HEK293 (cell line): ENCODE data around the gene KIAA0319L.

Source experiments
- FEZF1 ChIP-seq: fragments of 450-650 bp; formaldehyde crosslinking; IDR thresholded peaks from 2 replicates; pipeline ENCODE4 v1.5.1; 2016; ENCODE audit warnings: missing biosample characterization, missing genetic modification characterization
- GLI2 ChIP-seq: fragments of 450-650 bp; formaldehyde crosslinking; IDR thresholded peaks from 2 replicates; pipeline ENCODE4; 2017; ENCODE audit warnings: missing biosample characterization, missing genetic modification characterization, low read depth, borderline replicate concordance
- GLI4 ChIP-seq: fragments of 450-650 bp; formaldehyde crosslinking; IDR thresholded peaks from 2 replicates; pipeline ENCODE4 v1.5.1; 2016; ENCODE audit warnings: missing biosample characterization, missing genetic modification characterization
- GLIS2 ChIP-seq: fragments of 450-650 bp; formaldehyde crosslinking; IDR thresholded peaks from 2 replicates; pipeline ENCODE4 v1.5.1; 2016; ENCODE audit warnings: missing biosample characterization, missing genetic modification characterization
- IKZF3 ChIP-seq: fragments of 450-650 bp; IDR thresholded peaks from 2 replicates; pipeline ENCODE4 v1.5.0; 2018; ENCODE audit warnings: missing biosample characterization, mild to moderate bottlenecking, missing genetic modification characterization, moderate library complexity
- KLF9 ChIP-seq: fragments of 450-650 bp; formaldehyde crosslinking; IDR thresholded peaks from 2 replicates; pipeline ENCODE4 v1.5.1; 2016; ENCODE audit warnings: missing biosample characterization, missing genetic modification characterization, low read depth
- MZF1 ChIP-seq: fragments of 450-650 bp; formaldehyde crosslinking; IDR thresholded peaks from 2 replicates; pipeline ENCODE4 v1.5.1; 2017; ENCODE audit warnings: missing biosample characterization, missing genetic modification characterization, borderline replicate concordance
- SETDB1 ChIP-seq: IDR thresholded peaks from one replicate; pipeline ENCODE4 v1.6.1; 2017; ENCODE audit warnings: mild to moderate bottlenecking, low read length, moderate library complexity, mixed read lengths; ENCODE audit not compliant: insufficient read length
- ZBTB1 ChIP-seq: fragments of 450-650 bp; formaldehyde crosslinking; IDR thresholded peaks from 2 replicates; pipeline ENCODE4 v1.5.1; 2016; ENCODE audit warnings: missing biosample characterization, missing genetic modification characterization
- ZFP3 ChIP-seq: fragments of 450-650 bp; formaldehyde crosslinking; IDR thresholded peaks from 2 replicates; pipeline ENCODE4 v1.5.1; 2016; ENCODE audit warnings: low read depth, missing biosample characterization, missing genetic modification characterization
- ZFP69B ChIP-seq: fragments of 450-650 bp; formaldehyde crosslinking; IDR thresholded peaks from 2 replicates; pipeline ENCODE4 v1.5.1; 2016; ENCODE audit warnings: missing biosample characterization, missing genetic modification characterization
- ZIC2 ChIP-seq: fragments of 450-650 bp; formaldehyde crosslinking; IDR thresholded peaks from 2 replicates; pipeline ENCODE4 v1.5.1; 2016; ENCODE audit warnings: missing biosample characterization, missing genetic modification characterization
- ZNF112 ChIP-seq: fragments of 450-650 bp; formaldehyde crosslinking; IDR thresholded peaks from 2 replicates; pipeline ENCODE4 v1.5.0; 2017; ENCODE audit warnings: missing biosample characterization, missing genetic modification characterization
- ZNF140 ChIP-seq: fragments of 450-650 bp; formaldehyde crosslinking; IDR thresholded peaks from 2 replicates; pipeline ENCODE4 v1.5.1; 2016; ENCODE audit warnings: missing biosample characterization, missing genetic modification characterization
- ZNF146 ChIP-seq: fragments of 450-650 bp; formaldehyde crosslinking; IDR thresholded peaks from 2 replicates; pipeline ENCODE4 v1.5.1; 2016; ENCODE audit warnings: missing biosample characterization, missing genetic modification characterization
- ZNF155 ChIP-seq: fragments of 450-650 bp; formaldehyde crosslinking; IDR thresholded peaks from 2 replicates; pipeline ENCODE4 v1.5.1; 2016; ENCODE audit warnings: missing biosample characterization, missing genetic modification characterization
- ZNF19 ChIP-seq: fragments of 450-650 bp; formaldehyde crosslinking; IDR thresholded peaks from 2 replicates; pipeline ENCODE4; 2016; ENCODE audit warnings: missing biosample characterization, missing genetic modification characterization, low read depth
- ZNF311 ChIP-seq: fragments of 450-650 bp; formaldehyde crosslinking; IDR thresholded peaks from 2 replicates; pipeline ENCODE4 v1.5.1; 2017; ENCODE audit warnings: missing biosample characterization, missing genetic modification characterization, borderline replicate concordance
- ZNF324 ChIP-seq: fragments of 450-650 bp; formaldehyde crosslinking; IDR thresholded peaks from 2 replicates; pipeline ENCODE4 v1.5.1; 2016; ENCODE audit warnings: missing biosample characterization, missing genetic modification characterization
- ZNF394 ChIP-seq: fragments of 450-650 bp; formaldehyde crosslinking; IDR thresholded peaks from 2 replicates; pipeline ENCODE4 v1.5.1; 2016; ENCODE audit warnings: missing biosample characterization, missing genetic modification characterization, mild to moderate bottlenecking, moderate library complexity, borderline replicate concordance
- ZNF404 ChIP-seq: fragments of 450-650 bp; formaldehyde crosslinking; IDR thresholded peaks from 2 replicates; pipeline ENCODE4 v1.5.1; 2017; ENCODE audit warnings: missing biosample characterization, missing genetic modification characterization
- ZNF514 ChIP-seq: fragments of 450-650 bp; formaldehyde crosslinking; IDR thresholded peaks from 2 replicates; pipeline ENCODE4 v1.5.1; 2016; ENCODE audit warnings: missing biosample characterization, missing genetic modification characterization
- ZNF549 ChIP-seq: fragments of 450-650 bp; IDR thresholded peaks from 2 replicates; pipeline ENCODE4 v1.5.1; 2018; ENCODE audit warnings: missing biosample characterization, missing genetic modification characterization, mild to moderate bottlenecking, inconsistent platforms, moderate library complexity
- ZNF830 ChIP-seq: fragments of 450-650 bp; IDR thresholded peaks from 2 replicates; pipeline ENCODE4 v1.5.0; 2018; ENCODE audit warnings: missing biosample characterization, missing genetic modification characterization, low read depth, mild to moderate bottlenecking, moderate library complexity
- ZNF837 ChIP-seq: fragments of 450-650 bp; formaldehyde crosslinking; IDR thresholded peaks from 2 replicates; pipeline ENCODE4 v1.5.1; 2016; ENCODE audit warnings: missing biosample characterization, missing genetic modification characterization
- ZNF843 ChIP-seq: fragments of 450-650 bp; formaldehyde crosslinking; IDR thresholded peaks from 2 replicates; pipeline ENCODE4 v1.5.1; 2016; ENCODE audit warnings: missing biosample characterization, missing genetic modification characterization
- TF ChIP-seq, protein P1 (sequence below): fragments of 450-650 bp; formaldehyde crosslinking; IDR thresholded peaks from 2 replicates; pipeline ENCODE4 v1.5.1; 2016; ENCODE audit warnings: missing biosample characterization, missing genetic modification characterization
- TF ChIP-seq, protein P2 (sequence below): fragments of 450-650 bp; formaldehyde crosslinking; IDR thresholded peaks from 2 replicates; pipeline ENCODE4 v1.5.1; 2016; ENCODE audit warnings: missing biosample characterization, missing genetic modification characterization
- TF ChIP-seq, protein P3 (sequence below): fragments of 450-650 bp; formaldehyde crosslinking; IDR thresholded peaks from 2 replicates; pipeline ENCODE4 v1.5.1; 2017; ENCODE audit warnings: missing biosample characterization, missing genetic modification characterization
- TF ChIP-seq, protein P4 (sequence below): fragments of 450-650 bp; formaldehyde crosslinking; IDR thresholded peaks from 2 replicates; pipeline ENCODE4 v1.5.1; 2016; ENCODE audit warnings: missing biosample characterization, missing genetic modification characterization
- TF ChIP-seq, protein P5 (sequence below): fragments of 450-650 bp; formaldehyde crosslinking; optimal IDR thresholded peaks from 2 replicates; pipeline ENCODE3; 2016; ENCODE audit warnings: missing biosample characterization, mild to moderate bottlenecking, missing genetic modification characterization
- TF ChIP-seq, protein P6 (sequence below): sonication (generic); formaldehyde crosslinking; IDR thresholded peaks from 2 replicates; pipeline ENCODE4 v1.8.1; 2022; ENCODE audit warnings: mild to moderate bottlenecking, moderate library complexity, missing genetic modification reagents

The KIAA0319L gene

DNA sequence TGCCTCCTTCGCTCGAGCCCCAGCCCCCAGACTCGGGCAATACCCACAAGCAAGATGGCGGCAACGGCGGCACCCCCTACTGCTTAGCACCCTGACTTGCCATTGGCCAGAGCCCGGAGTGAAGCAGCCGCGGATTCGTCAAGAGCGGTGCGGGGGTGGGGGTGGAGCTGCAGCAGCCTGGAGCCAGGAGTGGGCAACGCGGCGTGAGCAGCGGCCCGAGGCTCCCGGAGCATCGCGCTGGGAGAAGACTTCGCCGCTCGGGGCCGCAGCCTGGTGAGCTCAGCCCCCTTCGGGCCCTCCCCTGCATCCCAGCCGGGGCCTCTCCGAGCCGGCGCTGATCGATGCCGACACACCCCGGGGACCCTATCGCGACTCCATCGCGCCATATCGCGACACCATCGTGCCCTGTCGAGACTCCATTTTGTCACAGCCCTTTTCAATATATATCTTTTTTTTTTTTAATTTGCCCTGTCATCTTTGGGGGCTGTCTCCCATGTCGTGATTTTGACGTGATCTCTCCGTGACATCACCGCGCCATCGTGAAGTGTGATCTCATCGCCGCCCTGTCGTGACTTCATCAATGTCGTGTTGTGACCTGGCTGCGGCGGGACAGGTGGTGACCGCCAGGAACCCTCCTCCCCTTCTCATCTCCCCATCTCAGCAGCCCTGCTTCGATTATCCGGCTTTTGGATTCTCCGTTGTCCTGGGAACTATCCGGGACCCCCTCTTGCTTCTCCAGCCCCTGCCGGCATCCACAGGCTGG, 589 bp upstream of the KIAA0319L start, which contains the start of gene NCDN (continued):
- TF ChIP-seq ZNF19 (tag by site-specific recombination) (no peak), KLF9 (tag by site-specific recombination) (peak; percentile 91), ZNF311 (no peak), SETDB1 (no peak), ZNF155 (tag by site-specific recombination) (no peak), GLI4 (0 out of 2 replicates have a peak, but pooled peaks have one; percentile 64), ZNF837 (tag by site-specific recombination) (no peak), ZBTB1 (peak; percentile 81; the same call in 1 of the 2 replicates), ZFP3 (tag by site-specific recombination) (no peak), ZNF140 (tag by site-specific recombination) (no peak), MZF1 (tag by site-specific recombination) (peak; percentile 22; the same call in 1 of the 2 replicates), IKZF3 (tag by site-specific recombination) (peak; percentile 63; the same call in 1 of the 2 replicates), ZNF404 (tag by site-specific recombination) (no peak), ZIC2 (tag by site-specific recombination) (peak; percentile 96), GLI2 (tag by site-specific recombination) (no peak), ZNF324 (tag by site-specific recombination) (peak; percentile 92), ZNF514 (tag by site-specific recombination) (no peak), ZNF843 (tag by site-specific recombination) (peak; percentile 51), ZNF112 (tag by site-specific recombination) (no peak), ZFP69B (tag by site-specific recombination) (no peak; the same call in 1 of the 2 replicates), GLIS2 (tag by site-specific recombination) (peak; percentile 98), FEZF1 (peak; percentile 68), ZNF146 (tag by site-specific recombination) (no peak), ZNF549 (tag by site-specific recombination) (no peak), ZNF830 (tag by site-specific recombination) (no peak), ZNF394 (tag by site-specific recombination) (peak; percentile 80; the same call in 1 of the 2 replicates)
- TF ChIP-seq, protein P1, sequence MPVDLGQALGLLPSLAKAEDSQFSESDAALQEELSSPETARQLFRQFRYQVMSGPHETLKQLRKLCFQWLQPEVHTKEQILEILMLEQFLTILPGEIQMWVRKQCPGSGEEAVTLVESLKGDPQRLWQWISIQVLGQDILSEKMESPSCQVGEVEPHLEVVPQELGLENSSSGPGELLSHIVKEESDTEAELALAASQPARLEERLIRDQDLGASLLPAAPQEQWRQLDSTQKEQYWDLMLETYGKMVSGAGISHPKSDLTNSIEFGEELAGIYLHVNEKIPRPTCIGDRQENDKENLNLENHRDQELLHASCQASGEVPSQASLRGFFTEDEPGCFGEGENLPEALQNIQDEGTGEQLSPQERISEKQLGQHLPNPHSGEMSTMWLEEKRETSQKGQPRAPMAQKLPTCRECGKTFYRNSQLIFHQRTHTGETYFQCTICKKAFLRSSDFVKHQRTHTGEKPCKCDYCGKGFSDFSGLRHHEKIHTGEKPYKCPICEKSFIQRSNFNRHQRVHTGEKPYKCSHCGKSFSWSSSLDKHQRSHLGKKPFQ: peak; percentile 70; the same call in 1 of the 2 replicates
- TF ChIP-seq, protein P2, sequence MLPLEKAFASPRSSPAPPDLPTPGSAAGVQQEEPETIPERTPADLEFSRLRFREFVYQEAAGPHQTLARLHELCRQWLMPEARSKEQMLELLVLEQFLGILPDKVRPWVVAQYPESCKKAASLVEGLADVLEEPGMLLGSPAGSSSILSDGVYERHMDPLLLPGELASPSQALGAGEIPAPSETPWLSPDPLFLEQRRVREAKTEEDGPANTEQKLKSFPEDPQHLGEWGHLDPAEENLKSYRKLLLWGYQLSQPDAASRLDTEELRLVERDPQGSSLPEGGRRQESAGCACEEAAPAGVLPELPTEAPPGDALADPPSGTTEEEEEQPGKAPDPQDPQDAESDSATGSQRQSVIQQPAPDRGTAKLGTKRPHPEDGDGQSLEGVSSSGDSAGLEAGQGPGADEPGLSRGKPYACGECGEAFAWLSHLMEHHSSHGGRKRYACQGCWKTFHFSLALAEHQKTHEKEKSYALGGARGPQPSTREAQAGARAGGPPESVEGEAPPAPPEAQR (tag by site-specific recombination): no peak
- TF ChIP-seq, protein P3, sequence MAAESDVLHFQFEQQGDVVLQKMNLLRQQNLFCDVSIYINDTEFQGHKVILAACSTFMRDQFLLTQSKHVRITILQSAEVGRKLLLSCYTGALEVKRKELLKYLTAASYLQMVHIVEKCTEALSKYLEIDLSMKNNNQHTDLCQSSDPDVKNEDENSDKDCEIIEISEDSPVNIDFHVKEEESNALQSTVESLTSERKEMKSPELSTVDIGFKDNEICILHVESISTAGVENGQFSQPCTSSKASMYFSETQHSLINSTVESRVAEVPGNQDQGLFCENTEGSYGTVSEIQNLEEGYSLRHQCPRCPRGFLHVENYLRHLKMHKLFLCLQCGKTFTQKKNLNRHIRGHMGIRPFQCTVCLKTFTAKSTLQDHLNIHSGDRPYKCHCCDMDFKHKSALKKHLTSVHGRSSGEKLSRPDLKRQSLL: peak; percentile 90
- TF ChIP-seq, protein P4, sequence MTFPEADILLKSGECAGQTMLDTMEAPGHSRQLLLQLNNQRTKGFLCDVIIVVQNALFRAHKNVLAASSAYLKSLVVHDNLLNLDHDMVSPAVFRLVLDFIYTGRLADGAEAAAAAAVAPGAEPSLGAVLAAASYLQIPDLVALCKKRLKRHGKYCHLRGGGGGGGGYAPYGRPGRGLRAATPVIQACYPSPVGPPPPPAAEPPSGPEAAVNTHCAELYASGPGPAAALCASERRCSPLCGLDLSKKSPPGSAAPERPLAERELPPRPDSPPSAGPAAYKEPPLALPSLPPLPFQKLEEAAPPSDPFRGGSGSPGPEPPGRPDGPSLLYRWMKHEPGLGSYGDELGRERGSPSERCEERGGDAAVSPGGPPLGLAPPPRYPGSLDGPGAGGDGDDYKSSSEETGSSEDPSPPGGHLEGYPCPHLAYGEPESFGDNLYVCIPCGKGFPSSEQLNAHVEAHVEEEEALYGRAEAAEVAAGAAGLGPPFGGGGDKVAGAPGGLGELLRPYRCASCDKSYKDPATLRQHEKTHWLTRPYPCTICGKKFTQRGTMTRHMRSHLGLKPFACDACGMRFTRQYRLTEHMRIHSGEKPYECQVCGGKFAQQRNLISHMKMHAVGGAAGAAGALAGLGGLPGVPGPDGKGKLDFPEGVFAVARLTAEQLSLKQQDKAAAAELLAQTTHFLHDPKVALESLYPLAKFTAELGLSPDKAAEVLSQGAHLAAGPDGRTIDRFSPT (tag by site-specific recombination): peak; percentile 87
- TF ChIP-seq, protein P5, sequence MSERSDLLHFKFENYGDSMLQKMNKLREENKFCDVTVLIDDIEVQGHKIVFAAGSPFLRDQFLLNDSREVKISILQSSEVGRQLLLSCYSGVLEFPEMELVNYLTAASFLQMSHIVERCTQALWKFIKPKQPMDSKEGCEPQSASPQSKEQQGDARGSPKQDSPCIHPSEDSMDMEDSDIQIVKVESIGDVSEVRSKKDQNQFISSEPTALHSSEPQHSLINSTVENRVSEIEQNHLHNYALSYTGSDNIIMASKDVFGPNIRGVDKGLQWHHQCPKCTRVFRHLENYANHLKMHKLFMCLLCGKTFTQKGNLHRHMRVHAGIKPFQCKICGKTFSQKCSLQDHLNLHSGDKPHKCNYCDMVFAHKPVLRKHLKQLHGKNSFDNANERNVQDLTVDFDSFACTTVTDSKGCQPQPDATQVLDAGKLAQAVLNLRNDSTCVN (tag by site-specific recombination): peak; percentile 60
- TF ChIP-seq, protein P6, sequence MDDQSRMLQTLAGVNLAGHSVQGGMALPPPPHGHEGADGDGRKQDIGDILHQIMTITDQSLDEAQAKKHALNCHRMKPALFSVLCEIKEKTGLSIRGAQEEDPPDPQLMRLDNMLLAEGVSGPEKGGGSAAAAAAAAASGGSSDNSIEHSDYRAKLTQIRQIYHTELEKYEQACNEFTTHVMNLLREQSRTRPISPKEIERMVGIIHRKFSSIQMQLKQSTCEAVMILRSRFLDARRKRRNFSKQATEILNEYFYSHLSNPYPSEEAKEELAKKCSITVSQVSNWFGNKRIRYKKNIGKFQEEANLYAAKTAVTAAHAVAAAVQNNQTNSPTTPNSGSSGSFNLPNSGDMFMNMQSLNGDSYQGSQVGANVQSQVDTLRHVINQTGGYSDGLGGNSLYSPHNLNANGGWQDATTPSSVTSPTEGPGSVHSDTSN: no peak; the same call in 1 of the 2 replicates
